ENCODE data around the gene ADAM17. TPM values are rescaled to one million over a fixed set of nuclear protein-coding genes. Genes with fewer than 3 reads are reported as not detected.

ADAM17 gene
- total and polyA plus RNA-seq, 2 of the 13 experiments (the other 11 are each of a cell fraction or from before 2014, with no cell fraction given): 6.5 to 33.4 TPM

DNA sequence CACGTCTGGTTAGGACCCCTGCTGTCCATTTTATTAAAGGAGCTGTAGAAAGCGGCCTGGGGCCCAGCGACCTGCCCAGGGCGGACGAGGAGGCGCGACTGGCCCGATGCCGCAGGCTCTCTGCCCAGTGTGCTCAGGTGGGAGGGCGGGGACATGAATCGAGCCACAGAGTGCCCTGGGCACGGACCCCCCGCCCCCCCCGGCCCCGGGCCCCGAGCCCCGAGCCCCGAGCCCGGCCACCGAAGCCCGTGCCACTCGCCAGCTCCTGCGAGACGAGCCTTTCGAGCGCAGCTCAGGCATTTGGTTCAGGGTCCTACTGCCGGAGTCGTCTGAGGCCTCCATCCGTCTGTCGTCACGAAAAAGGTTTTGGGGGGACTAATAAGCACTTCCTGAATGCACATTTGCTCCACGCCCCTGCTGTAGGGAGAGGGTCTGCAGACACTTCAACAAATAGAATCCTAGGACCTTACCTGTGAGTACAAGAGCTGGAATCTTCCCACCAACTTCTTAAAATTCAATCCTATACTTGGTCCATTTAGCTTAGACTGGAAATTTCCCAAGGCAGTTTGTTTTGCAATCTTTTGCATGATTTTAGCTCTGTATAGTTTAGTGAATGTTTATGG lies 602 bp upstream of the ADAM17 start (continued):
- TF ChIP-seq, protein P1, sequence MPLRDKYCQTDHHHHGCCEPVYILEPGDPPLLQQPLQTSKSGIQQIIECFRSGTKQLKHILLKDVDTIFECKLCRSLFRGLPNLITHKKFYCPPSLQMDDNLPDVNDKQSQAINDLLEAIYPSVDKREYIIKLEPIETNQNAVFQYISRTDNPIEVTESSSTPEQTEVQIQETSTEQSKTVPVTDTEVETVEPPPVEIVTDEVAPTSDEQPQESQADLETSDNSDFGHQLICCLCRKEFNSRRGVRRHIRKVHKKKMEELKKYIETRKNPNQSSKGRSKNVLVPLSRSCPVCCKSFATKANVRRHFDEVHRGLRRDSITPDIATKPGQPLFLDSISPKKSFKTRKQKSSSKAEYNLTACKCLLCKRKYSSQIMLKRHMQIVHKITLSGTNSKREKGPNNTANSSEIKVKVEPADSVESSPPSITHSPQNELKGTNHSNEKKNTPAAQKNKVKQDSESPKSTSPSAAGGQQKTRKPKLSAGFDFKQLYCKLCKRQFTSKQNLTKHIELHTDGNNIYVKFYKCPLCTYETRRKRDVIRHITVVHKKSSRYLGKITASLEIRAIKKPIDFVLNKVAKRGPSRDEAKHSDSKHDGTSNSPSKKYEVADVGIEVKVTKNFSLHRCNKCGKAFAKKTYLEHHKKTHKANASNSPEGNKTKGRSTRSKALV (CRISPR knock-in tag; IDR thresholded peaks at IDR 0.05): 0 out of 2 replicates have a peak, but pooled peaks have one; percentile 4
- TF ChIP-seq, protein P2, sequence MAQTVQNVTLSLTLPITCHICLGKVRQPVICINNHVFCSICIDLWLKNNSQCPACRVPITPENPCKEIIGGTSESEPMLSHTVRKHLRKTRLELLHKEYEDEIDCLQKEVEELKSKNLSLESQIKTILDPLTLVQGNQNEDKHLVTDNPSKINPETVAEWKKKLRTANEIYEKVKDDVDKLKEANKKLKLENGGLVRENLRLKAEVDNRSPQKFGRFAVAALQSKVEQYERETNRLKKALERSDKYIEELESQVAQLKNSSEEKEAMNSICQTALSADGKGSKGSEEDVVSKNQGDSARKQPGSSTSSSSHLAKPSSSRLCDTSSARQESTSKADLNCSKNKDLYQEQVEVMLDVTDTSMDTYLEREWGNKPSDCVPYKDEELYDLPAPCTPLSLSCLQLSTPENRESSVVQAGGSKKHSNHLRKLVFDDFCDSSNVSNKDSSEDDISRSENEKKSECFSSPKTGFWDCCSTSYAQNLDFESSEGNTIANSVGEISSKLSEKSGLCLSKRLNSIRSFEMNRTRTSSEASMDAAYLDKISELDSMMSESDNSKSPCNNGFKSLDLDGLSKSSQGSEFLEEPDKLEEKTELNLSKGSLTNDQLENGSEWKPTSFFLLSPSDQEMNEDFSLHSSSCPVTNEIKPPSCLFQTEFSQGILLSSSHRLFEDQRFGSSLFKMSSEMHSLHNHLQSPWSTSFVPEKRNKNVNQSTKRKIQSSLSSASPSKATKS (CRISPR knock-in tag; IDR thresholded peaks at IDR 0.05): no peak
- TF ChIP-seq GPN1 (CRISPR knock-in tag; IDR thresholded peaks at IDR 0.05; ENCODE audit: borderline replicate concordance): 0 out of 2 replicates have a peak, but pooled peaks have one; percentile 15
- peak; percentile 20 for TF ChIP-seq ZEB1 (IDR thresholded peaks at IDR 0.05; ENCODE audit: insufficient replicate concordance, low read depth)

DNA sequence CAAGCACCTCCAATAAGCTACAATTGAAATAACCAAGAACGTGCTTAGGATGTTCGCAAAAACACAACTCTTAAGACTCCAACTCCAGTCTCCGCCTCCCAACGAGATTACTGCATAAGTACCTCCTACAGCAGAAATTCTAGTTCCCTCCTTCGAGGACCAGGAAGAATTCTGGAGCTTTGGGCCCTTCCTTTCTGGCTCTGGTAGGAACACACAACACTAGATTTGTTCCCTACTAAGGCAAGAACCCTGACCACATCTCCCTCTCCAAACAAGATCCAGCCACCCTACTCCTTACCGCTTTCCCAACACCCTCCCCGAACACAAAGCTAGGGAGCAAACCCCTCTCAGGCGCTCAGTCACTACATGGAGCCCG lies 721 bp downstream of the ADAM17 start:
- Histone ChIP-seq H3K79me2 (ENCODE audit: insufficient read depth, low read length) (peaks cover 60% of the 10 kb centered on the region), H2AFZ (ENCODE audit: low read length) (peak overlapping the region; percentile 35), H3K9ac (ENCODE audit: insufficient read depth, low read depth, low read length) (peak overlapping the region; percentile 97), H3K27me3 (ENCODE audit: control insufficient read depth in 1 of 2, insufficient read depth in 2 of 2, low read length in 2 of 2) (no peaks in the 10 kb centered on the region; a peak in 1 of 5 replicates), H3K4me2 (ENCODE audit: low read depth, low read length) (peak overlapping the region; percentile 92), H3K27ac (ENCODE audit: extremely low read length, insufficient read depth, low read length) (peak overlapping the region; percentile 98), H4K20me1 (ENCODE audit: insufficient read depth, low read length) (peaks cover 3% of the 10 kb centered on the region; the same call in 1 of the 2 replicates), H3K9me3 (ENCODE audit: low read length) (no peaks in the 10 kb centered on the region), H3K4me3 (replicated peaks in 1 of 3; ENCODE audit: insufficient read depth in 1 of 3, low read depth in 2 of 3, low read length in 3 of 3) (peak overlapping the region; percentile 67 to 96 (median 73)), H3K36me3 (replicated peaks in 1 of 2; ENCODE audit: control insufficient read depth in 1 of 2, insufficient read depth in 2 of 2, low read length in 2 of 2) (no peaks in the 10 kb centered on the region), H3K4me1 (ENCODE audit: insufficient read depth, low read length) (peaks cover 36% of the 10 kb centered on the region)
- ChIA-PET CTCF (ENCODE audit: low intra/inter-chr PET ratio, low total read pairs) (no interaction called here), POLR2A (interaction anchor here (1.0 to 4.2 kb wide), 13 partner anchors 9 to 320 kb away, joined by 3 to 70 read pairs (median 10); partner anchors contain the start of gene YWHAQ)
- DNase-seq (ENCODE audit: low spot score) (peak; percentile 29), FAIRE-seq (no peak), ATAC-seq (no peak)
- intact Hi-C loops (cut with micrococcal nuclease; ENCODE audit: unreplicated experiment): loop anchor here (2.0 to 5.0 kb wide), 4 partner anchors 76 to 217 kb away; partner anchors contain the start of genes CPSF3, ITGB1BP1 and YWHAQ
- WGBS (ENCODE audit: low lambda C conversion rate): under 1% methylated on average over 9 of the region's 9 CpGs
- BruUV-seq (replicated peaks): no TSS peak
- in situ Hi-C loops (cut with HindIII; ENCODE audit: extremely low pct_ligation_motif_present, low pct_unique_long_range_greater_than_20kb): no loop called here
- TF ChIP-seq, protein P3, sequence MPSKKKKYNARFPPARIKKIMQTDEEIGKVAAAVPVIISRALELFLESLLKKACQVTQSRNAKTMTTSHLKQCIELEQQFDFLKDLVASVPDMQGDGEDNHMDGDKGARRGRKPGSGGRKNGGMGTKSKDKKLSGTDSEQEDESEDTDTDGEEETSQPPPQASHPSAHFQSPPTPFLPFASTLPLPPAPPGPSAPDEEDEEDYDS (CRISPR knock-in tag; IDR thresholded peaks at IDR 0.05): 0 out of 2 replicates have a peak, but pooled peaks have one; percentile 25
- TF ChIP-seq, protein P4, sequence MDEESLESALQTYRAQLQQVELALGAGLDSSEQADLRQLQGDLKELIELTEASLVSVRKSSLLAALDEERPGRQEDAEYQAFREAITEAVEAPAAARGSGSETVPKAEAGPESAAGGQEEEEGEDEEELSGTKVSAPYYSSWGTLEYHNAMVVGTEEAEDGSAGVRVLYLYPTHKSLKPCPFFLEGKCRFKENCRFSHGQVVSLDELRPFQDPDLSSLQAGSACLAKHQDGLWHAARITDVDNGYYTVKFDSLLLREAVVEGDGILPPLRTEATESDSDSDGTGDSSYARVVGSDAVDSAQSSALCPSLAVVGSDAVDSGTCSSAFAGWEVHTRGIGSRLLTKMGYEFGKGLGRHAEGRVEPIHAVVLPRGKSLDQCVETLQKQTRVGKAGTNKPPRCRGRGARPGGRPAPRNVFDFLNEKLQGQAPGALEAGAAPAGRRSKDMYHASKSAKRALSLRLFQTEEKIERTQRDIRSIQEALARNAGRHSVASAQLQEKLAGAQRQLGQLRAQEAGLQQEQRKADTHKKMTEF (CRISPR knock-in tag; IDR thresholded peaks at IDR 0.05): no peak
- TF ChIP-seq KLF13 (CRISPR knock-in tag; IDR thresholded peaks at IDR 0.05) (no peak), ZNF431 (CRISPR knock-in tag; IDR thresholded peaks at IDR 0.05; ENCODE audit: borderline replicate concordance, low read depth) (no peak), ZNF850 (CRISPR knock-in tag; conservative IDR thresholded peaks at IDR 0.05) (0 out of 2 replicates have a peak, but pooled peaks have one; percentile 12), GABPA (IDR thresholded peaks at IDR 0.05; ENCODE audit: low read depth, low read length) (no peak), GABPA (CRISPR knock-in tag; IDR thresholded peaks at IDR 0.05; ENCODE audit: low read depth) (no peak), ZFP36L1 (CRISPR knock-in tag; IDR thresholded peaks at IDR 0.05) (no peak)
- TF ChIP-seq, protein P5, sequence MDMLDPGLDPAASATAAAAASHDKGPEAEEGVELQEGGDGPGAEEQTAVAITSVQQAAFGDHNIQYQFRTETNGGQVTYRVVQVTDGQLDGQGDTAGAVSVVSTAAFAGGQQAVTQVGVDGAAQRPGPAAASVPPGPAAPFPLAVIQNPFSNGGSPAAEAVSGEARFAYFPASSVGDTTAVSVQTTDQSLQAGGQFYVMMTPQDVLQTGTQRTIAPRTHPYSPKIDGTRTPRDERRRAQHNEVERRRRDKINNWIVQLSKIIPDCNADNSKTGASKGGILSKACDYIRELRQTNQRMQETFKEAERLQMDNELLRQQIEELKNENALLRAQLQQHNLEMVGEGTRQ (IDR thresholded peaks at IDR 0.05; ENCODE audit: low read depth, low read length): no peak
- TF ChIP-seq, protein P5 (CRISPR knock-in tag; IDR thresholded peaks at IDR 0.05; ENCODE audit: borderline replicate concordance): 0 out of 2 replicates have a peak, but pooled peaks have one; percentile 14
